CD4-positive, alpha-beta memory T cell (primary cell): ENCODE data around the gene EIF4G3. TPM values are rescaled to one million over a fixed set of nuclear protein-coding genes. Genes with fewer than 3 reads are reported as not detected.
"Not testable (repeated sequence)": the region's sequence is repeated elsewhere in the genome, so short reads cannot be mapped to it uniquely, and the experiment has no call there.

ENCODE experiments used
- CTCF ChIA-PET: fragments of 350-600 bp; sonication (Branson Sonifier 250); formaldehyde crosslinking; loops from one replicate; lab custom pipeline; 2021; ENCODE audit warnings: inconsistent platforms; ENCODE audit not compliant: partially characterized antibody; lab: Charles Lee
- POLR2A ChIA-PET: fragments of 350-600 bp; sonication (Branson Sonifier 250); formaldehyde crosslinking; loops from one replicate; lab custom pipeline; 2021; ENCODE audit not compliant: partially characterized antibody; lab: Charles Lee
- DNase-seq, 5 donors: peaks; one replicate each; pipeline versions ENCODE4 v3.0.0 to v3.0.0-alpha.2; 2020 to 2022; ENCODE audit warnings: mixed read lengths in 1 of 5
- H3K27ac ChIP-seq: one replicate; pipeline ENCODE4 v1.7.0; 2013; ENCODE audit warnings: low read depth, low read length
- H3K27me3 ChIP-seq: 2 replicates; pipeline ENCODE4 v1.7.0; 2013; ENCODE audit warnings: mild to moderate bottlenecking, low read length, moderate library complexity; ENCODE audit not compliant: insufficient read depth
- H3K36me3 ChIP-seq: 2 replicates; pipeline ENCODE4 v1.7.0; 2013; ENCODE audit warnings: mild to moderate bottlenecking, low read length, moderate library complexity; ENCODE audit not compliant: insufficient read depth
- H3K4me1 ChIP-seq: 2 replicates; pipeline ENCODE4 v1.7.0; 2013; ENCODE audit warnings: mild to moderate bottlenecking, low read length, moderate library complexity; ENCODE audit not compliant: insufficient read depth
- H3K4me3 ChIP-seq, 2 donors: one replicate each; pipeline ENCODE4 v1.7.0; 2013; ENCODE audit warnings: low read length in 2 of 2, mild to moderate bottlenecking in 1 of 2
- H3K9me3 ChIP-seq, 2 donors: one replicate each; pipeline ENCODE4 v1.7.0; 2013; ENCODE audit warnings: low read length in 2 of 2, control low read depth in 1 of 2; ENCODE audit not compliant: control insufficient read depth in 1 of 2
- H3K27ac Mint-ChIP-seq, 7 donors: one replicate each; pipeline ENCODE4 v1.8.0; 2020 to 2021; ENCODE audit warnings: mixed read lengths in 7 of 7, mild to moderate bottlenecking in 6 of 7, inconsistent platforms in 3 of 7, moderate library complexity in 3 of 7
- H3K27me3 Mint-ChIP-seq, 2 donors: one replicate each; pipeline ENCODE4 v1.8.0; 2020 to 2021; ENCODE audit warnings: mixed read lengths in 2 of 2
- H3K36me3 Mint-ChIP-seq, 2 donors: one replicate each; pipeline ENCODE4 v1.8.0; 2020 to 2021; ENCODE audit warnings: mixed read lengths in 2 of 2, inconsistent platforms in 1 of 2, mild to moderate bottlenecking in 1 of 2
- H3K4me1 Mint-ChIP-seq, 4 donors: one replicate each; pipeline ENCODE4 v1.8.0; 2020 to 2021; ENCODE audit warnings: mixed read lengths in 4 of 4, mild to moderate bottlenecking in 1 of 4
- H3K4me3 Mint-ChIP-seq, 8 donors: one replicate each; pipeline ENCODE4 v1.8.0; 2020 to 2021; ENCODE audit warnings: mixed read lengths in 8 of 8, mild to moderate bottlenecking in 7 of 8, moderate library complexity in 6 of 8, inconsistent platforms in 3 of 8
- H3K9me3 Mint-ChIP-seq, 8 donors: one replicate each; pipeline ENCODE4 v1.8.0; 2020 to 2021; ENCODE audit warnings: mixed read lengths in 8 of 8, mild to moderate bottlenecking in 5 of 8, inconsistent platforms in 3 of 8, moderate library complexity in 1 of 8
- intact Hi-C: fragments of 100-400 bp; cut with micrococcal nuclease; formaldehyde crosslinking; loops from one replicate; pipeline ENCODE4 v1.15.1; 2023
- polyA plus RNA-seq, 2 donors: library from polyadenylated mRNA; unstranded; fragments of 300-500 nt; fragmentation: Illumina TruSeq; gene quantifications; one replicate each; pipeline ENCODE4 v1.2.3, GENCODE V29; 2021
- total RNA-seq, 2 experiments: library from RNA; stranded (reverse); gene quantifications; one replicate each; pipeline ENCODE4 v1.2.3, GENCODE V29; 2021

The EIF4G3 gene
- total and polyA plus RNA-seq, 4 experiments from 2014 or later = 1.6 to 18.0 (median 13.1) TPM

DNA sequence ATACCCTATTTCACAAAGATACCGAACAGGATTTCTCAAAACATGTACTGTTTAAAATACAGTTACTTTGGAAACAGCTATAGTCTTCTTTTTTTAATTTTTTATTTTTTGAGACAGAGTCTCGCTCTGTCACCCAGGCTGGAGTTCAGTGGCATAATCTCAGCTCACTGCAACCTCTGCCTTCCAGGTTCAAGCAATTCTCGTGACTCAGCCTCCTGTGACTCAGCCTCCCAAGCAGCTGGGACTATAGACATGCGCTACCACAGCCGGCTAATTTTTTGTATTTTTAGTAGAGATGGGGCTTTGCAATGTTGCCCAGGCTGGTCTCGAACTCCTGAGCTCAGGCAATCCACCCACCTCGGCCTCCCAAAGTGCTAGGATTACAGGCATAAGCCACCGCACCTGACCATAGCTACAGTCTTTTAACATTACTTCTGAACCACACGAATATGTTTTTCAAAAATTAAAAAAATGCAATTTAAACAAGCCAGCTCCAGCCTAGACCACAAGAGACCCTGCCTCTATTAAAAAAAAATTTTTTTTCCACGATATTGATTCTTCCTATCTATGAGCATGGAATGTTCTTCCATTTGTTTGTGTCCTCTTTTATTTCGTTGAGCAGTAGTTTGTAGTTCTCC, 85.5 kb downstream of the EIF4G3 start:
- H3K4me3 ChIP-seq, H3K27ac Mint-ChIP-seq, H3K9me3 Mint-ChIP-seq, H3K4me3 Mint-ChIP-seq, intact Hi-C loops, DNase-seq, H3K4me1 Mint-ChIP-seq, H3K27ac ChIP-seq, H3K36me3 ChIP-seq, H3K9me3 ChIP-seq, H3K27me3 ChIP-seq, POLR2A ChIA-PET, H3K4me1 ChIP-seq, H3K27me3 Mint-ChIP-seq, CTCF ChIA-PET: not testable (repeated sequence)
- peaks cover 20 to 24% of the 10 kb centered on the region in 2 donors for H3K36me3 Mint-ChIP-seq

DNA sequence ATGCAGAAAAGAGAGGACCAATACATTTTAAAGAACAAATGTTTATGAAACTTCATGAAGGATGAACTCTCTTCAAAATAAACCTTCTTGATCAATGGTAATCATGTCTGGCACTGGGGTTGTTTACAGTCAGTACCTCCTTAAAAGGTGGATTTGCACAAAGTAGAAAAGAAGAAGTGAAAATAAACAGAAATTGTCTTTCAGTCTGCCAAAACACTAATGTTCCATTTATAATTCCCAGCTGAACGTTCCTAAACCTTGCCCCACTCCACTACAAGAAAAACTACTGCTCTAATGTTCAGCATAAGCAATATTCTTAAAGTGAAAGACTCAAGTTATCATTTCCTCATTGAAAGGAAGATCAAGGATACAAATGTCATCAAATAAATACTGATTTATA, 86.2 kb downstream of the EIF4G3 start:
- DNase-seq = no peak
- H3K9me3 ChIP-seq = no peaks in the 10 kb centered on the region
- ChIA-PET POLR2A (no interaction called here), CTCF (no interaction called here)
- peaks cover 0 to 5% (median under 1%) of the 10 kb centered on the region in 4 donors for H3K4me1 Mint-ChIP-seq
- H3K27ac ChIP-seq = no peak overlapping the region
- peaks cover 17 to 21% of the 10 kb centered on the region in 2 donors for H3K36me3 Mint-ChIP-seq
- H3K9me3 Mint-ChIP-seq = peaks cover 0 to 6% (median 2%) of the 10 kb centered on the region in 8 donors
- peak overlapping the region in 1 of 7 donors; percentile 3 for H3K27ac Mint-ChIP-seq
- H3K4me3 ChIP-seq = no peak overlapping the region
- H3K4me3 Mint-ChIP-seq = no peak overlapping the region
- no peaks in the 10 kb centered on the region for H3K27me3 Mint-ChIP-seq
- H3K36me3 ChIP-seq = no peaks in the 10 kb centered on the region
- no peaks in the 10 kb centered on the region for H3K27me3 ChIP-seq
- intact Hi-C loops = no loop called here
- no peaks in the 10 kb centered on the region for H3K4me1 ChIP-seq

DNA sequence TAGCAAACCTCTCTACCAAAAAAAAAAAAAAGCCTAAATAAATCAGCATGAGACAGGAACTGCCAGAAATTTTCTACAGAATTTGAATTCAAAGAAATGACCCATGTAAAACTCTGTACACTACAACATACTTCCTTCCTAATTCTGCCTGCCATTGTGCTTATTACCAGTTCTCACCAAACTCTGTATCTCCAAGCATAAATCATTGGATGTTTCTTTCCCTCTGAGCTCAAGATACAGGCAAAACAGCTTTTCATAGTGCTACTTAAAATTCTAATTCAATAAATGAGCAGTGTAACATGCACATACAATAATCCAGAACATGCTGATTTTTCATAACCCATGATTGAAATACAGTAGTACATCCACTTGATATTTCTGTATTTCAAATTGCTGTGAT, 87.0 kb downstream of the EIF4G3 start:
- intact Hi-C loops = no loop called here
- H3K4me1 ChIP-seq = no peaks in the 10 kb centered on the region
- DNase-seq = no peak
- POLR2A ChIA-PET = no interaction called here
- H3K27ac ChIP-seq = no peak overlapping the region
- no peaks in the 10 kb centered on the region for H3K27me3 ChIP-seq
- no peak overlapping the region for H3K27ac Mint-ChIP-seq
- no peak overlapping the region for H3K4me3 ChIP-seq
- peaks cover 0 to 6% (median 0%) of the 10 kb centered on the region in 8 donors for H3K9me3 Mint-ChIP-seq
- no peaks in the 10 kb centered on the region for H3K36me3 ChIP-seq
- CTCF ChIA-PET = interaction anchor here (0.7 kb wide), 1 partner anchor 17 kb away, joined by 3 read pairs; no protein-coding TSS in a partner anchor
- no peak overlapping the region for H3K4me3 Mint-ChIP-seq
- H3K36me3 Mint-ChIP-seq = peaks cover 13 to 18% of the 10 kb centered on the region in 2 donors
- H3K4me1 Mint-ChIP-seq = peaks cover 0 to 5% (median under 1%) of the 10 kb centered on the region in 4 donors
- no peaks in the 10 kb centered on the region for H3K27me3 Mint-ChIP-seq
- no peaks in the 10 kb centered on the region for H3K9me3 ChIP-seq

DNA sequence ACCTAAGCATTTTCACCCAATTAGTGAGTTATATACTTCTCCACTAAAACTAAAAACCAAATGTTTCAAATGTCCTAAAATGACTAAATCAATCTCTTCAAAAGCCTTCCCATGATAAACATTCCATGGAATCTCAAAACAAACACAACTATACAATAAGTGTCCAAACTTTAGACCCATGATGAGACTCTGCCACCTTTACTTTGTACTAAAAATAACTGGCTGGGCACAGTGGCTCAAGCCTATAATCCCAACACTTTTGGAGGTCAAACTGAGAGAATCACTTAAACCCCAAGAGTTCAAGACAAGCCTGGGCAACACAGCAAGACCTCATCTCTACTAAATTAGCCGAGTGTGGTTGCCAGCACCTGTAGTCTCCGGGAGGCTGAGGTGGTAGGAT, 87.4 kb downstream of the EIF4G3 start:
- intact Hi-C loops = no loop called here
- no peak for DNase-seq
- Mint-ChIP-seq H3K9me3 (peaks cover 0 to 6% (median 0%) of the 10 kb centered on the region in 8 donors), H3K36me3 (peaks cover 16 to 17% of the 10 kb centered on the region in 2 donors), H3K27ac (no peak overlapping the region), H3K27me3 (no peaks in the 10 kb centered on the region), H3K4me3 (no peak overlapping the region), H3K4me1 (peaks cover 0 to 5% (median 2%) of the 10 kb centered on the region in 4 donors)
- Histone ChIP-seq H3K27me3 (no peaks in the 10 kb centered on the region), H3K4me3 (no peak overlapping the region), H3K9me3 (no peaks in the 10 kb centered on the region), H3K27ac (no peak overlapping the region), H3K36me3 (no peaks in the 10 kb centered on the region), H3K4me1 (no peaks in the 10 kb centered on the region)
- CTCF ChIA-PET = interaction anchor here (0.7 kb wide), 1 partner anchor 16 kb away, joined by 3 read pairs; no protein-coding TSS in a partner anchor
- POLR2A ChIA-PET = no interaction called here

DNA sequence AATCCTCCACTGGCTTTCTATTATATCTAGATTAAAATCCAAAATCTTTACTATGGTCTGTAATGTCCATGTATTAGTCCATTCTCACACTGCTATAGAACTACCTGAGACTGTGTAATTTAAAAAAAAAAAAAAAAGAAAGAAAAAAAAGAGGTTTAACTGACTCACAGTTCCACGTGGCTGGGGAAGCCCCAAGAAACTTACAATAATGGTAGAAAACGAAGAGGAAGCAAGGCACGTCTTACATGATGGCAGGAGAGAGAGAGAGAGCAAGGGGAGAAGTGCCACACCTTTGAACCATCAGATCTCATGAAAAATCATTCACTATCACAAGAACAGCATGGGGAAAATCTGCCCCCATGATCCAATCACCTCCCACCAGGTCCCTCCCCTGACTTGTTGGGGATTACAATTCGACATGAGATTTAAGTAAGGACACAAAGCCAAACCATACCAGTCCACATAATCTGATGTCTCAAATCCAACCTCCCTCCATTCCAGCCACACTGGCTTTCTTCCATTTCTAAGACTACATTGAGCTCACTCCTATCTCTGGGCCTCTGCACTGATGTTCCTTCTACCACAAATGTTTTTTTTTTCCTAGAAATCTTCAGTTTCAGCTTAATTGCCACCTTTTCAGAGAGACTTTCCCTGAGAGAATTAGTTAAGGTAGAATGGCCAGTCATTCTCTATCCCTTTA, 92.4 kb downstream of the EIF4G3 start:
- H3K27me3 ChIP-seq = no peaks in the 10 kb centered on the region
- ChIA-PET CTCF (no interaction called here), POLR2A (no interaction called here)
- Mint-ChIP-seq H3K27me3 (no peaks in the 10 kb centered on the region), H3K4me3 (no peak overlapping the region), H3K4me1 (peaks cover 0 to 5% (median 2%) of the 10 kb centered on the region in 4 donors), H3K27ac (peak overlapping the region in 1 of 7 donors; percentile 39), H3K36me3 (peaks cover 11 to 31% of the 10 kb centered on the region in 2 donors), H3K9me3 (no peaks in the 10 kb centered on the region)
- H3K27ac ChIP-seq = no peak overlapping the region
- no peak for DNase-seq
- intact Hi-C loops = no loop called here
- H3K9me3 ChIP-seq = no peaks in the 10 kb centered on the region
- H3K4me1 ChIP-seq = no peaks in the 10 kb centered on the region
- H3K4me3 ChIP-seq = no peak overlapping the region
- H3K36me3 ChIP-seq = no peaks in the 10 kb centered on the region

DNA sequence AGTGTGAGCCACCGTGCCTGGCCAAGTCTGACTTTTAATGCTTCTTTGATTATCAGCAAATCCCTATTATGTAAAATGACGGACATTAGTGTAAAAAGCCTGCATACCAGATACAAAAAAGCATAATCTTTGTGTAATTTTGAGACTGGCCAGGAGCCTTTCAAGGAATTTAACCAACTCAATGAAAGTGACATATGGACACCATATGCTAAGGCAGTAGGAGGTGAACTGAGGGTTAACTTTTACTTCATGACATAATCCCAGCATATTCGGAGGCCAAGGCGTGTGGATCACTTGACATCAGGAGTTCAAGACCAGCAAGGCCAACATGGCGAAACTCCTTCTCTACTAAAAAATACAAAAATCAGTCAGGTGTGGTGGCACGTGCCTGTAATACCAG, 94.6 kb downstream of the EIF4G3 start:
- CTCF ChIA-PET = no interaction called here
- DNase-seq = no peak
- Histone ChIP-seq H3K9me3 (no peaks in the 10 kb centered on the region), H3K36me3 (no peaks in the 10 kb centered on the region), H3K4me3 (no peak overlapping the region), H3K27me3 (no peaks in the 10 kb centered on the region), H3K27ac (no peak overlapping the region), H3K4me1 (no peaks in the 10 kb centered on the region)
- H3K36me3 Mint-ChIP-seq = peaks cover 6 to 36% of the 10 kb centered on the region in 2 donors
- no peaks in the 10 kb centered on the region for H3K27me3 Mint-ChIP-seq
- H3K9me3 Mint-ChIP-seq = no peaks in the 10 kb centered on the region
- no peak overlapping the region for H3K4me3 Mint-ChIP-seq
- POLR2A ChIA-PET = no interaction called here
- intact Hi-C loops = no loop called here
- peaks cover 0 to 5% (median 2%) of the 10 kb centered on the region in 4 donors for H3K4me1 Mint-ChIP-seq
- no peak overlapping the region for H3K27ac Mint-ChIP-seq

DNA sequence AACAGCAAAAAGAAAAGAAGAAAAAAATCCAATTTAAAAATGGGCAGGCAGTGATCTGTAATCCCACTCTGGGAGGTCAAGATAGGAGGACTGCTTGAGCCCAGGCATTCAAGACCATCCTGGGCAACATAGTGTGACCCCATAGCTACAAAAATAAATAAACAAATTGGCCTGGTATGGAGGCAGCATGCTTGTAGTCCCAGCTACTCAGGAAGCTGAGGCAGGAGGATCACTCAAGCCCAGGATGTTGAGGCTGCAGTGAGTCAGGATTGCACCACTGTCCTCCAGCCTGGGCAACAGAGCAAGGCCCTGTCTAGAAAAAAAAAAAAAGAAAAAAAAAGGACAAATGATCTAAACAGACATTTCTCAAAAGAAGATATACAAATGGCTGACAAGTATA, 99.6 kb downstream of the EIF4G3 start:
- no peak overlapping the region for H3K27ac ChIP-seq
- Mint-ChIP-seq H3K9me3 (no peaks in the 10 kb centered on the region), H3K27me3 (no peaks in the 10 kb centered on the region), H3K4me1 (peaks cover 0 to 3% (median 1%) of the 10 kb centered on the region in 4 donors), H3K4me3 (no peak overlapping the region), H3K27ac (peak overlapping the region in 1 of 7 donors; percentile 14), H3K36me3 (peaks cover 10 to 22% of the 10 kb centered on the region in 2 donors)
- DNase-seq = no peak
- H3K27me3 ChIP-seq = no peaks in the 10 kb centered on the region
- no peak overlapping the region for H3K4me3 ChIP-seq
- peaks cover 4% of the 10 kb centered on the region for H3K36me3 ChIP-seq
- H3K9me3 ChIP-seq = no peaks in the 10 kb centered on the region
- H3K4me1 ChIP-seq = no peaks in the 10 kb centered on the region
- POLR2A ChIA-PET = no interaction called here
- intact Hi-C loops = no loop called here
- CTCF ChIA-PET = no interaction called here
